ENCODE data around the gene TMEM170B.

Gene TMEM170B

GRCh38 chr6:11604215-11604614 lies 66.7 kb downstream of the TMEM170B start:
- Histone ChIP-seq H3K4me3 (ENCODE audit: low read depth, low read length) (no peak overlapping the region), H3K9me3 (ENCODE audit: control insufficient read depth, low read length) (no peaks in the 10 kb centered on the region), H3K79me2 (no peaks in the 10 kb centered on the region), H3K27ac (no peak overlapping the region), H2AFZ (no peak overlapping the region), H3K4me1 (peaks cover 8% of the 10 kb centered on the region), H3K9ac (no peak overlapping the region), H3K36me3 (ENCODE audit: control insufficient read depth, insufficient read depth, low read length) (no peaks in the 10 kb centered on the region), H3K27me3 (ENCODE audit: control insufficient read depth, insufficient read depth, low read length) (no peaks in the 10 kb centered on the region), H3K4me2 (ENCODE audit: low read length) (no peak overlapping the region)
- TF ChIP-seq CTCF (IDR thresholded peaks at IDR 0.05) = no peak

DNA sequence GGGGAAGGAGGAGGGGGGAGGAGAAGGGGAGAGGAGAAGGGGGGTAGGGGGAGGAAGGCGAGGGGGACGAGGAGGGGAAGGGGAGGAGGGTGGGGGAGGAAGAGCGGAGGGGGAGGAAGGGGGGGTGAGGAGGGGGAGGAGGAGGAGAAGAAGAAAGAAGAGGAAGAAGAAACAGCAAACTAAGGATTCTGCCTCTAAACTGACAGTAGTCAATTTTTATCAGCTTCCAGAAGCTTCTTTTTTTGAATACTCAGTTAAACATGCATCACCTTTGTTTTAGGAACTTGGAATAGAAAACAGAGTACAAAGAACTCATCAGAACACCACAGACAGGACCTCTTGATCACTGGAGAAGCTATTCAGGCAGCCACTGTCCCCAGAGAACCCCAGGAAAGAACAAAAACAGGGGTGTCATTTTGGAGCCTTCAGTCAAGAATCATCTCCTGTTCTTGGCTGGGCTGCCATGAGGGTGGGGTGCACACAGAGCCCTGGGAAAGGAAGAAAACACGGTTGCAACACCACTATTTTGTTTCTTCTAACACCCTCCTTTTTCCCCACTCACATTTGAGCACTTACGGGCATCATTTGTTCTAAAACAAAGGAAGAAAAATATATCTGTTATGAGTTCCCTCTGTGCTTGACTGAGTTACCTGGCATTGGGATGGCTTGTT lies 67.4 kb downstream of the TMEM170B start:
- H3K9me3 ChIP-seq (ENCODE audit: control insufficient read depth, low read length) = no peaks in the 10 kb centered on the region
- no peak overlapping the region for H3K27ac ChIP-seq
- no peaks in the 10 kb centered on the region for H3K36me3 ChIP-seq (ENCODE audit: control insufficient read depth, insufficient read depth, low read length)
- no peak overlapping the region for H2AFZ ChIP-seq
- H3K4me2 ChIP-seq (ENCODE audit: low read length) = no peak overlapping the region
- no peaks in the 10 kb centered on the region for H3K79me2 ChIP-seq
- H3K27me3 ChIP-seq (ENCODE audit: control insufficient read depth, insufficient read depth, low read length) = no peaks in the 10 kb centered on the region
- H3K4me3 ChIP-seq (ENCODE audit: low read depth, low read length) = no peak overlapping the region
- TF ChIP-seq CTCF (IDR thresholded peaks at IDR 0.05) = no peak
- H3K9ac ChIP-seq = no peak overlapping the region
- H3K4me1 ChIP-seq = peaks cover 8% of the 10 kb centered on the region

DNA sequence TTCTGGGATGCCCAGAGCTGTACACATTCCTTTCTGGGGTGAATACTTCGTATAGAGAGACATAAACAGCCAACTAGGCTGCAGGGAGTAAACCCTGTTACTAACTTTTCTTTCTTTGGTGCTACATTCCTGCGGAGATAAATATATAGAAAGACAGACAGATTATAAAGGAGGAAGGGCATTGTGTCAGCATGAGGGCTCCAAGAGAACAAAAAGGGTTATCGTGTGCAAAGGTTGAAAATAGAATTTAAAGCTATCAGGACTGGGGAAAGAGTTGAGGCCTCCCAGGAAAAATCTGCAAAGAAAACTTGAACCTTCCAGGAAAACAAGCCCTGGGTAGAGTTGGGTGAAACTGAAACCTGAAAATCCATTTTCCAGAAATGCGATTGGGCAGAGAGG lies 68.0 kb downstream of the TMEM170B start:
- H3K79me2 ChIP-seq = no peaks in the 10 kb centered on the region
- no peak overlapping the region for H3K4me3 ChIP-seq (ENCODE audit: low read depth, low read length)
- no peak overlapping the region for H3K9ac ChIP-seq
- H3K4me1 ChIP-seq = peaks cover 8% of the 10 kb centered on the region
- no peak for TF ChIP-seq CTCF (IDR thresholded peaks at IDR 0.05)
- no peaks in the 10 kb centered on the region for H3K9me3 ChIP-seq (ENCODE audit: control insufficient read depth, low read length)
- no peak overlapping the region for H3K27ac ChIP-seq
- H2AFZ ChIP-seq = no peak overlapping the region
- no peaks in the 10 kb centered on the region for H3K36me3 ChIP-seq (ENCODE audit: control insufficient read depth, insufficient read depth, low read length)
- H3K27me3 ChIP-seq (ENCODE audit: control insufficient read depth, insufficient read depth, low read length) = no peaks in the 10 kb centered on the region
- no peak overlapping the region for H3K4me2 ChIP-seq (ENCODE audit: low read length)

DNA sequence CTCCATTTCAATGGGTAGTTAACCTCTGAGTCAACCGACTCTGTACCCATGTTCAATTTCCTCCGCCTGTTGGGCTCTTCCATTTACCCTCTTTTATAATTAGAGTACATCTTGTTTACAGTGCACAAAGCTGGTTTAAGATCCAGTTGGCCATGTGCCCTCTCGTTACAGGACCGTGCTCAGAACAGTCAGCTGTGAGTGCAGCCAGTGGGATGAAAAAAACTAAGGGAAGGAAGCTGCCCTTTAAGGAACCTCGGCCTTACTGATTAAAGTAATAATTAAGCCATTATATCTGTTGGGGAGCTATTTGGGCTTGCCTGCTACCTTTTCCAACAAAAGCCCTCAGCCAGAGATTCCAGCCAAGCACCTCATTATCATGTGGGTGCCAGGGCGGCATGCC lies 68.8 kb downstream of the TMEM170B start:
- no peaks in the 10 kb centered on the region for H3K27me3 ChIP-seq (ENCODE audit: control insufficient read depth, insufficient read depth, low read length)
- no peak for TF ChIP-seq CTCF (IDR thresholded peaks at IDR 0.05)
- no peaks in the 10 kb centered on the region for H3K36me3 ChIP-seq (ENCODE audit: control insufficient read depth, insufficient read depth, low read length)
- no peak overlapping the region for H3K4me2 ChIP-seq (ENCODE audit: low read length)
- no peaks in the 10 kb centered on the region for H3K79me2 ChIP-seq
- no peak overlapping the region for H3K9ac ChIP-seq
- H3K4me3 ChIP-seq (ENCODE audit: low read depth, low read length) = no peak overlapping the region
- no peaks in the 10 kb centered on the region for H3K9me3 ChIP-seq (ENCODE audit: control insufficient read depth, low read length)
- peak overlapping the region; percentile 9 for H2AFZ ChIP-seq
- no peak overlapping the region for H3K27ac ChIP-seq
- peaks cover 8% of the 10 kb centered on the region for H3K4me1 ChIP-seq

GRCh38 chr6:11607383-11607782 lies 69.8 kb downstream of the TMEM170B start:
- Histone ChIP-seq H3K9ac (no peak overlapping the region), H3K79me2 (no peaks in the 10 kb centered on the region), H3K27me3 (ENCODE audit: control insufficient read depth, insufficient read depth, low read length) (no peaks in the 10 kb centered on the region), H3K36me3 (ENCODE audit: control insufficient read depth, insufficient read depth, low read length) (no peaks in the 10 kb centered on the region), H3K4me3 (ENCODE audit: low read depth, low read length) (no peak overlapping the region), H3K27ac (no peak overlapping the region), H2AFZ (no peak overlapping the region), H3K4me1 (peaks cover 8% of the 10 kb centered on the region), H3K9me3 (ENCODE audit: control insufficient read depth, low read length) (no peaks in the 10 kb centered on the region), H3K4me2 (ENCODE audit: low read length) (no peak overlapping the region)
- no peak for TF ChIP-seq CTCF (IDR thresholded peaks at IDR 0.05)
